SKM-1 treated with dmso at 0.1 percent for 144 hours (cell line): ENCODE data around the gene TWIST2.

Experiments used
- DNase-seq: peaks from one replicate; lab custom pipeline; 2025; ENCODE audit not compliant: unreplicated experiment; lab: John Stamatoyannopoulos, UW

TWIST2 gene

DNA sequence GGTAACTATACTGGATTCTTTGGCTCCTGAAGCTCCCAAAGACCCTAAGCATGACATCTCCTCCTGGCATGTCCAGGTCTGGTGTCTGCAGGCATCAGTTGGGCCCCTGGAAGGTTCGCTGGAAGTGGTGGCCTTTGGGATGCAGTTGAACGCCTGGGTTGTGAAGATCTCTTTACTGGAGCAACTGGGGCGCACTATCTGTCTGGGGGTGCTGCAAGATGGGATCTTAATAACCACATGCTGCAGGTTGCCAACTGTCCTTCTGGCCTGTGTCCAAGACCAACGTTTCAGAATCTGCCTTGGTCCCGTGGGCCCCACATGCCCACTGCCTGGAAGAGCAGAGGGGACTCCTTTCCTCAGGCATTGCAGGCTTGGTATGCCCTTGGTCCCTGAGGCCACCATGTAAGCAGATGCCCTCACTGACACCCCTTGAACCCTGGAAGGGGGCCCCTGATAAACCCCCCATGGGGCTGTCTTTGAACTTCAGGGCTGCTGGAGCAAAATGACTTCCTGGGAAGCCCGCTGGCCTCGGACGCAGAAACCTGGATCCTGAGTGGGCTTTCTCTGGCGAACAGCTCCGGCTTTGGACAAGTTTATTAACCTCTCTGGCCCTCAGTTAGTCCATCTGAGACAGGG lies 101.9 kb downstream of the TWIST2 start:
- no peak for DNase-seq

DNA sequence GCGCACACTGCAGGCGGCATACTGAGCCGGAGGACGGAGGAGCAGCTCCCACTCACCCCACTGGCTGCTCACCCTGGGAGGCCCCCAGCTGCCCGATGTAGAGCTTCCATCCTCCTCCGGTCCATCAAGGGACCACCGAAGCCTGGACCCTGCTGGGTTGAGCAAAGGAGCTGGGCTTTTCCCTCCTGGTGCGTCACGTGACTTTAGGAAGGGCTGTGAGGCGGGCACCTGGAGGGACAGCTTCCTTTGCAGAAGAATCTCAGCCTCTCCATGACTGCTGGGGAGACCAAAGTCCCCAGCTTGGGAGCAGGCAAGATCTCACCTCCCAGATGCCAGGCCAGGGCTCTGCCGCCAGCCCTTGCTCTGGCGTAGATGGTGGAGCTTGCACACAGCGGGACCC lies 102.7 kb downstream of the TWIST2 start:
- DNase-seq, result no peak

GRCh38 chr2:238952261-238952919 lies 104.5 kb downstream of the TWIST2 start:
- no peak for DNase-seq

DNA sequence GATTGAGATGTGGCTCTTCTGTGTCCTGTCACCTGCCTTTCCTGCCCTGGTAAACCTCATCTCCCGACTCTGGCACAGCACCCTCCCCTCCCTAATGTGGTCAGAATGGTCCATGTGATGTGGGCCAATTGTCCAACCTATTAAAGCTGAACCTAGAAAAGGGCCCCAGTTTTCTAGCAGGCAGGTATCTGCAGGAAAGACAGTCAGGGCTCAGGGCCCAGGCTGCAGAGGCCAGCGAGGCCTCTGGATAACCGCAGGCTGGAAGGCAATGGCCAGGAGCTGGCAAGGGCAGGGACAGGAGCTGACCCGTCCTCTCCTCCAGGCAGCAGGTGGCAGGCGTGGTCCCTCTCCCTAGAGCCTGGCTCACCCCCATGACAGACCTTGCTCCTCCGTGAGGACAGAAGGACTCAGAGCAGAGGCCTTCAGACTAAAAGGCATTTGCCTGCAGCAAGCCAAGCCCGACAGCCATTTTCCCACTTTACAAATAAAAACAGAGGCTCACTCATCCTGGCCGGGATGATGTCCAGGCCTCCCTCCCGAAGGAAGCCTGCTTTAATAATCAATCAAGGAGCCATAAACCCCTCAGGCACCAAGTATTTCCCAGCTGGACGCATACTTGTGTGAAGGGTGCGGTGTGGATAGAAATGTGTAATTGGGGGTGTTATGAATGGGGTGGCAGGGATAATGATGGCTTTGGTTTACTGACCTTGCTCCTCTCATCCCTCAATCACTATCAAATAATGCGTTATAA lies 107.1 kb downstream of the TWIST2 start:
- no peak for DNase-seq

DNA sequence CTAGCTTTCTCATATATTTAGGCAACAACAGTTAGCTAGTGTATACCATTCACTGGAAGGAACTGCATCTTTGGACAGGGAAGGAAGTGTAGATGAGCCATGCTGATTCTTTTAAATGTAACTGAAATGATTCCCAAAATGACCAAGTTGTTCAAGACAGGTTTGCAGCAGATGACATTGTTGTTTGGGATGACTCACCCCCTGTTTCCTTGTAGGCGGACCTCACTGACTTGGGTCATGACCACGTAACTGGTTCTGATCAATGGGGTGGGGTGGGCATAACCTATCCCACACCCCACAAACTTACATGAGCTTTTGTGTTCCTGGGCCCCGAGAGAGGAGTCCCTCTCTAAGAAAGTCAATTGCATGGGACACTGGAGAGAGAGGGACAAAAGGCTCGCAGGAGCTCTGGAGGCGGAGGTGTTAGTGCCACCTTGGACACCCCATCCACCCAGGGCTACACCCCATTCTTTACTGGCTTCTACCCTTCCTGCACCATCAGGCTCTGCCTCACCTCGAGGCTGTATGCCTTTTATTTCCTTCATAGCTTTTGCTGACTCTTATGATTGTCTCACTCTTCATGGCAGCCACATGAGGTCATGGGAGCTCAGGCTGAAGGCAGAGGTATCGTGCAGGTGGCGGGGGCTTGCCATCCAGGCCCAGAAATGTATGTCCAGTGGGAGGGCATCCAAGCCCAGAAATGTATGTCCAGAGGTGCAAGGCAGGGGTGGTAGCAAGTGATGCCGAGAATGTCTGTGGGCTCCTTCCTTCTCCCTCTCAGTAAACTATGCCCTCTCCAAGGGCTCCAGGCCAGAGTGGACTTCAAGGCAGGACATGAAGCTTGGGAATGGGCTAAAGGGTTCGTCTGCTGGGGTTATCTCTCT lies 108.0 kb downstream of the TWIST2 start:
- DNase-seq, result no peak

DNA sequence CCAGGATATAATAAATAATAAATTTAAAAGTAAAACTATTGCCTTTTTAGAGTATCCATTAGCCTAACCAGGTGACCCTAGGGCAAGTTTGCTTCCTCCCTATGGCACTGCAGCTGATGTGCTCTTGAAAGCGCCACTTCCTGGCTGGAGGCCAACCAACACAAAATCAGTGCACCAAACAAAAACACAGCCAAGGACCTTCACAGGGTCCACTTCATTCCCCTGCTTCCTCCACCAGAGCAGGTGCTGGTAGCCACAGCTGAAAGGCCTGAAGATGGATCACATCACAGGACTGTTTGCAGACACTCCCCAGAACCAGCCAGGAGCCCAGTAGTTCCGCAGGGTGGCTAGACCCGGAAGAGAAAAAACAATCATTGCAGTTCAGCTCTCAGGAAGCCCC lies 108.8 kb downstream of the TWIST2 start:
- DNase-seq, result no peak
